Tibial nerve (tissue), 3 donors: ENCODE measurements around the gene KRT6B.

ENCODE experiments used
- CTCF ChIP-seq, 5 experiments: fragments of 200-600 bp in 3 of 5; fragments of 450-650 bp in 2 of 5; sonication (generic) in 3 of 5; IDR thresholded peaks; one replicate each; pipeline ENCODE4 v1.5.1; 2016 to 2019; ENCODE audit warnings: antibody characterized with exemption in 5 of 5, mild to moderate bottlenecking in 3 of 5, moderate library complexity in 2 of 5
- POLR2A ChIP-seq, 2 donors: fragments of 450-650 bp; IDR thresholded peaks; one replicate each; pipeline ENCODE4 v1.6.1; 2017; ENCODE audit warnings: antibody characterized with exemption in 2 of 2, mild to moderate bottlenecking in 2 of 2, moderate library complexity in 2 of 2

GRCh38 chr12:52396656-52397055 lies 55.3 kb downstream of the KRT6B start:
- TF ChIP-seq CTCF (IDR thresholded peaks at IDR 0.05) (no peak), POLR2A (IDR thresholded peaks at IDR 0.05) (no peak)
